HS-27A (cell line): ENCODE measurements around the gene ATP8A2.

Source experiments
- DNase-seq: peaks from one replicate; pipeline ENCODE4 v3.0.0-alpha.2; 2012; ENCODE audit warnings: low read depth, missing footprints

ATP8A2 gene

DNA sequence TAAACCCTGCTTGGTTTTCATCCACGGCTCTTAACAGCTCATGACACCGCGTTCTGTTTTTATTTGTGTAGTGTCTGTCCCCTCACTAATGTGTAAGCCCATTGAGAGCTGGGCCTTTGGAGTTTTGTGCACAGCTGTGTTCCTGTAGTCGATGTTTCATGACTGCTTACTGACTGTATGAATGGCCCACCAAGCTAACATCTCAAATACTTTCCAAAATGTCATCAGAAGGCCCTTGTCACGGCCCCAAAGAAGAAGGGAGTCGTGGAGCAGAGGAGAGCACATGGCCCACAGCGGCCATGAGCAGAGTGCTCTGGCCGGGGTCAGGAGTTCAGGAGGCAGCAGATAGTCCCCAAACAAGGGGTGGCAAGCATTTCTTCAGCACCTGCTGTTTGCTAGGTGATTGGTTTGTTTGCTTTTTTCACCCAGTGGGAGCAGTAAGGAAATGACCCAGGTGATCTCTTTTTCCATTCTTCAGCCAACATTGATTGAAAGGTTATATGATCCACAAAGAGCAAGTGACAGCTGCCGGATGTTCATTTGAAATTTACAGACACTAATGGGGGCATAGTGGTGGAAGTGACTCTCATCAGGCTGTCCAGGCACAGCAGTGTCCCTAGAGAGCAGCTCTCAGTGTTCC lies 315.2 kb downstream of the ATP8A2 start:
- DNase-seq, result no peak

DNA sequence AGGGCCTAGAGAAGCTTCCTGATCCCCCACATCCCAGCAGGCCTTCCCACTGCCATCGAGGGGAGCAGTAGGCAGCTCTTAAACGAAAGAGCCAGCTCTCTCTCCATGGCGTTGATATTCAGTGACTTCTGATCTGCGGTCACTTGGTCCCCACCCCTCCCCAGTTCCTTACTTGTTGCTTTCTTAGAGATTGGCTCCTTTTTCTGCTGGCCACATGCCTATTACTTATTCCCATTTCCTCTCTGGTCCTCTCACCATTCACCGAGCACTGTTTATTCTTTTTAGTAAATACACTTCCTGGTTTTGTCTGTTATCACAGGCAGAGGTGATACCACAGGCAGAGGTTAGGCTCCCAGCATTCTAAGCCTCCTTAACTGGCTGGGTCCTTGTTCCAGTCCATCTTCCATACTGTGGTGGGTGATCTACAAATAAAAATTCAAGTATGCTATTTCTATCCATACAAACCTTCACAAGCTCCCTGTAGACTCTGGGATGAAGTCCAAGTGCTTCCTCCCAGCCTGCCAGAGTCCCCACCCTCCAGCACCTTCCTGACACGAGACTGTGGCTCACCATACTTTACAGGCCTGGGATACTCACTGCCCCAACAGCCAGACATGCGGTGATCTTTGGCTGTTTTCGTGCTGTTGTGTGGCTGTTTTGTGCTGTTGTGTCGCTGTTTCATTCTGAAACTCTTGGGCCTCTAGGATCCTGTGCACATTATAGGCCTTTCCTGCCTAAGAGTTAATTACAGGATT lies 315.9 kb downstream of the ATP8A2 start:
- no peak for DNase-seq

DNA sequence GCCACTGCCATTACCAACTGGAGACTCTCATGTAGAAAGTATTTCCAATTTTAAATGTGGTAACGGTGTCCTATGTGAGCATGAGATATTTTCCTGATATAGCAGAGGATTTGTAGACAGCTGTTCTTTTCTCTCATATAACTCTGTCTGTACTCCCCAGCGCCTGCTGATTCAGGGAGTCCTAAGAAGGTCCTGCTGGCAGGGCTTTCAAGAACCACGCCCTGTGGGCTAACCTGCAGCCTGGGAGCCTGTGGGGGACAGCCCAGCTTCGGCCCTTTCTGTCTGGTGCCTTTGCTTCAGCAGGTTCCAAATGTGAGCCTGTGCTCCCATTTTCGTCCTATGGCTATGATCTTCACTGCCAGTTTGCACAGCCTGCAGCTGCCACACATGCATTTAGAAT lies 316.8 kb downstream of the ATP8A2 start:
- no peak for DNase-seq

DNA sequence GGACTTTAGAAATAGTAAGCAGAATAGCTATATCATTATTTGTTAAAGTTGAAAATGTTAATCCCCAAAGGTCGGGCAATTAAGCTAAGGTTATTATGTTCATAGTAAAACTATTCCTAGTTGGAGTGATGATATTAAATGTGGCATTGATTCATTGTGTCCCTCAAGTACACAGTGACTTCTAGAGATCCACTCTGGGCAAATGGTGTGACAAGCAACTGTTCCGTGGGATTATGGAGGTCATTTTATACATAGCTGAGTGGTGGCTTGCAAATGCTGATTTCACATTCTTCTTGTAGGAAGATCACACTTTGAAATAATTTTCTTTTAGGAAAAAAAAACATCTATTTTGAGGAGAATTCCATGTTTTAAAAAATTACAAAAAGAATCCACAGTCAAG lies 317.8 kb downstream of the ATP8A2 start:
- no peak for DNase-seq

DNA sequence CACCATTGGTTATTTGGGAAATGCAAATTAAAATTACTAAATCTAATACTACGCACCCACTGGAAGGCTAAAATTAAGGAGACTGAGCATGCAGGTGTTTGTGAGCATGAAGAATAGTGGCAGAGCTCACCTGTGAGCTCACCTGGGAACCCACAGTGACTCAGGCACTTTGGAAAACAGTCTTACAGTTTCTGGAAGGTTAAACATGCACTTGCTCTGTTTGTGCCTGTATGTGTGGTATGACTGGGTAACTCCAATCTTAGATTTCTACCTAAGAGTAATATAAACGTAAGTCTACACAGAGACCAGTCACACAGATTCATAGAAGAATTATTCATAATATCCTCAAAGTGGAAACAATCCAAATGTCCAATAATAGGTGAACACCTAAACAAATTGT lies 318.8 kb downstream of the ATP8A2 start:
- DNase-seq, result no peak

DNA sequence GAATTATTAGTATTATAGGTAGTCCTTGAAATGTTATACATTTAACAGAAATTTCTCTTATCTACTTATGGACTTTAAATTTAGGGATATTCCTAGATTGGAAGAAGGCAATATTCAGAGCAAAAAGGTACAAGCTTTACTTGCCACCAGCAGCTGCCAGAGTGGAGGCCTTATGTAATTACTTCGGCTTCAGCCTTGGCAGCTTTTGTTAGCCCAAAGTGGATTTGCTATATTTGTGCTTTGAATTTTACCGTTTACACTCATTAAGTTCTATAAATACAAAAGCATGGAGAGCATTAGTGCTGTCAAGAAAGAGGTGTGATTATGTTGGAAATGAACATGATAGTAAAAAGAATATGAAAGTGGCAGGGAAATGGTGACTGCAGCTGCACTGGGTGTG lies 319.9 kb downstream of the ATP8A2 start:
- no peak for DNase-seq

DNA sequence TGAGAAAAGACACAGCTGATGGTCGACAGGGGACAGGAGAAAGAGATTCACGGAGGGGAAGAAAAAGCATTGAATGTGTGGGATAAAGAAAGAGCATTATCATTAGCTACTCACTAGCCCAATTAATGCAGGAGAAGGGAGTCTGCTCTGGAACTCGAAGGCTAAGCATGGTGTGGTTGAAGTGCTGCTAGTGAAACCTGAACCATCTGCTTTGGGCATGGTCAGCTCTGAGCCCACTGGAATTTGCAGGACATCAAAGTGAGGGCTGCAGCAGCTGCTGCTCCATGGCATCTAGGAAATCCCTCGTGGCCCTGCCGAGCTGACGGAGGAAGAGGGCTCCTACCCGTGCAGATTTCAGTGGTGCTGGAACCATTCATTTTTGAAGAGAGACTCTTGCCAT lies 320.3 kb downstream of the ATP8A2 start:
- DNase-seq, result no peak

DNA sequence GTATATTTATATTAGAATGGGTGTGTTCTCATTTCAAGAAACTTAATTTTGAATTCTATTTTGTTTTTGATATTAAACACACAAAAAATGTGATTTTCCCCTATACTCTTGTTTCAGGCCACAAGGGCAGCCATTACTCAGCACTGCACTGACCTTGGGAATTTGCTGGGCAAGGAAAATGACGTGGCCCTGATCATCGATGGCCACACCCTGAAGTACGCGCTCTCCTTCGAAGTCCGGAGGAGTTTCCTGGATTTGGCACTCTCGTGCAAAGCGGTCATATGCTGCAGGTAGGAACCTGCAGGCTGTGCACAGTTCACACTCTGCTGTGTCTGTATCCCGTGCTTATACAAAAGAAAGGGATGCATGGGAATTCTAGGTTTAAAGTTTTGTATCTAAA lies 327.3 kb downstream of the ATP8A2 start:
- DNase-seq, result no peak

DNA sequence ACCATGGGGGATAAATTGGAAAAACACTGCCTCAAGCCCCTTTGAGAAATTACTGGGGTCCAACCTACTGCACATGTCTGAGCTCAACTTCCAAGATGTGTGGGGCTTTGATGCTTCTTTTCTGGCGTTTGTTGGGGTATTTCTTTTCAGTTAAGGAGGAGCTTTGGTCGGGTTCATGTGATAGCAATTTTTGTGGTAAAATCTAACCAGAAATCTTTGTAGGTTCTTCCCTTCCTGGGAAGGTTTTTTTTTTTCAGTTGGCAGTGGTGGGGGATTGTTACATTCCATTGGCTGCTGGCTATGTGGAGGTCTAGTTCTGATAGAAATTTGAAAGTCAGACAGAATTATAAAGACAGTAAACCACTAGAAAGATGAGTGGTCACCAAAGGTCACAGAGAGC lies 327.8 kb downstream of the ATP8A2 start:
- DNase-seq, result no peak

DNA sequence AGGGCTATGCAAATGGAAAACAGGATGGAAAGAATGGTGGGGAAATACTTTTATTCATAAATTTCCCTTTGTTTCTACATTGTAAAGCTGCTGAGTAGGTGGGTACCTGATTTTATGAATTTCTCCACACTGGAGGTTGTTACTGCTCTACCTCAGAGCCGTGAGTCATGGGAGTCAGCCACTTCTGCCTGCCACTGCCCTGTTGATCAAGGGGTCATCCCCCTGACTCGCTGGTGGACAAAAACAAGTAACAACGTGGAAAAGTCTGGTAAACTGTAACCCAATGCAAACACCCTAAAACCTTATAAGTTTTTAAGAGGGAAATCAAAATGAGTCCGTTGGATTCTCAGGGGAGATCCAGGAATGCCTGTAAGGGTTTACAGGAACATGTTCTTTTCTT lies 329.5 kb downstream of the ATP8A2 start:
- DNase-seq, result no peak

DNA sequence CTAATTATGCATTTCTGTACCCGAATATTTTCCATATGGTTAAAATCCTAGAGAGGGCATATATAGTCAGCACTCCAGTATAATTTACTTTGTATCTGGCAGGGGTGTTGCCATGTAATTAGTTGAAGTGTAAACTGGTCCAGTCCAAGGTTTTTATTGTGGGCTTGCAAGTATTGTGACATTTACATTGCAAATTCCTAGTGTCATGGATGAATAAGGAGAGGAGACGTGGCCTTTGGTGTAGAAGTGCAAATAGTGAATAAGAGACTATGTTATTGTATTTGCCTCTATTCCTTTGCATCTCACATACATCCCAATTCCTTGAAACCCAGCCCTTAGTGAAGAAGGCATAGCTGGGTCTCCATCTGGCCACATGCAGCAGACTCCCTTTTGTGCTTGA lies 330.6 kb downstream of the ATP8A2 start:
- no peak for DNase-seq

DNA sequence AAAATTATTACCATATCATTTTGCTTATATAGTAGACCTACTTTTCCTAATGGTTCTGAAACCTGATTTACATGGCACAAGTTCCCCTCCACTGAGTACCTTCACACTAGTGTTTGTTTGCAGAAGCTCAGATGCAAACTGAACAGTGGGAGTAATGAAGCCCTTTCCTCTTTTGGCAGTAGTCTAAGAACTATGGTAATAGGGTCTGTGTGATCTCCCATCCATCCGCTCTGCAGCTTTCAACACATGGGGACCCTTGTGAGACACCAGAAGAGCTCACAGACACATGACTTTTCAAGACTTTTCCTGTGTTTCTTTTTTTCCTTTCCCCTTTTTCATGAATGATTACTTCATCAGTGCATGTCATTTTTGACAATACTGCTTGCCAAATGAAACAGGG lies 336.0 kb downstream of the ATP8A2 start:
- DNase-seq, result no peak

DNA sequence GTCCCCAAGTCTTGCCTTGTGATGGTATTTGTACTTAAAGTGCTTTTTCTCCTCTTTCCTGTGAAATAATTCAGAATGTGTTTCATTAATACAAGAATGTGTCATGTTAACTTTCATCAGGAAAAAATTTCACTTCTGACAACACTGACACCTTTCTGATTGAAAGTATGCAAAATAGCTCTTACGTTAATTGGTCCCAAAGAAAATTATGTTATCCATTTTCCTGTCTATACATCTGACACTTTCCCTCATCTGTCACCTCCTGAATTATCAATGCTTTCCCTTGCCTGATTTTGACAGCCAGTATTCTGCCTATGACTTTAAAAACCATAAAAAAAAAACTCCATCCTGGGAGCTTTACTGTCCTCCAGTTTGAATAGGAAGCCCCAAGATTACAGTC lies 336.5 kb downstream of the ATP8A2 start:
- no peak for DNase-seq

DNA sequence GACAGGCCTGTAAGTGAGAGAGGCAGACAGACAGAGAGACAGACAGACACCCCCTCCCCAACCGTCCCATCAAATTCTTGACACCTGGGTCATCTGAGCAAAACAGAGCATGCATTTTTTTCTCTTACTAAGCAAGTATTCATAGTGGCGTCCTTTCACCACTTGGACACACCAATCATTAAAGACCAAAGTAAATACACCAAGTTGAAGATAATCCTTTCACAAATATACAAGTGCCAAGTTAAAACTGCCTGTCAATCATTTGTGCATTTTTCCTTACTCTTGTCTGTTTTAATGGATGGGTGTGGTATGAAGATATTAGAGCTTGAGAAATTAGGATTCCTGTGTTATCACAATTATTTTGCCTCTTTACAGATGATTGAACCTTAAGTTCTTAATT lies 337.3 kb downstream of the ATP8A2 start:
- DNase-seq, result no peak

DNA sequence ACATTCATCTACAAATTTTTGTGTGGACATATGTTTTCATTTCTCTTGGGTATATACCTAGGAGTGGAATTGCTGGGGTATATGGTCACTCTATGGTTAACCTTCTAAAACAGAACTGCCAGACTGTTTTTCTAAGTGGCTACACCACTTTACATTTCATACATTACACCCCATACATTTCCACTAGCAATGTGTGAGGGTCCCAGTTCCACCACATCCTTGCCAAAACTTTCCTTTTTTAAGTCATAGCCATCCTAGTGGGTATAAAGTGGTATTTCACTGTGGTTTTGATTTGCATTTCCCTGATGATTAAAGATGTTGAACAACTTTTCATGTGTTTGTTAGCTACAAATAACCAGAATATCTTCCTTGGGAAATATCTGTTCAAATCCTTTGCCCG lies 344.0 kb downstream of the ATP8A2 start:
- no peak for DNase-seq

DNA sequence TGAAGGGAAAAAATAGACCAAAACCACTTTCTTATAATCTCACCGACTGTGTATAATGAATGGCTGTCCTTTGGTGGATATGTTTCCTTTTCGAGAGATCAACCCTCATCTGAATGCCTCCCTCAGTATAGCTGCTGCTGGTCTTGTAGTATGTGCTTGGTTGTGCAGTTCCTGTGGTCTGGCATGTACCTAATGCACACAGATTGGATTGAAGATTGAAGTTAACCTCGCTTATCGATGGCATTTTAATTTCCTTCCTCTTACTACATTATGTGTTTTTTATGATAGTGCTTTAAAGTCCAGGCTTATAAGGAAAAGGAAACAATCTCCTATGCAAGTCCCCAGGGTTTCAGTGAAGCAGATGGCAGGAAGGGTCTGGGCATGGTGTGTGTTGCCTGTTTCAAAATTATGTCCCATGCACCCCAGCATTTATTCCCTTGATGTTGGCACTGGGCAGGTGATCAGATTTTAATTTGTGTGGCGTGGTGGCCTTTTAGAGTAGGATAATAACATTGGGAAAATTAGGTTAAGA lies 346.0 kb downstream of the ATP8A2 start:
- no peak for DNase-seq

DNA sequence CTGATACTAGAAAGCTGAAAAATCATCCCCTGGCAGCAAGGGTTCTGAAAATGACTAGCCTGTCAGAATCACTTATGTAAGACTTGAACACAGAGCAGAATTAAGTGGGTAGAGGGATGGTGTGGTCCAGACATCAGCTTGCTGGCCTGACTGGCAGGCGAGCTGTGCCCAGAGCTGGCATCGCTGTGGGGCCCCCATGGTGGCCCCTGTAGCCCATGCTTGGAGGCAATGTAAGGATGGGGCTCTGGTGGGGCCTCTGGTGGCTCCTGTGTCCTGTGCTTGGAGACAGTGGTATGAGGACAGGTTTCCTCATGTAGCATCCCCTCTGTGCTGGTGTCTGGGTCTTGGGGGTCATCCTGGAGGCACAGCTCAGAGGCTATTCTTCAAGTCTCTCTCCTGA lies 347.9 kb downstream of the ATP8A2 start:
- no peak for DNase-seq

DNA sequence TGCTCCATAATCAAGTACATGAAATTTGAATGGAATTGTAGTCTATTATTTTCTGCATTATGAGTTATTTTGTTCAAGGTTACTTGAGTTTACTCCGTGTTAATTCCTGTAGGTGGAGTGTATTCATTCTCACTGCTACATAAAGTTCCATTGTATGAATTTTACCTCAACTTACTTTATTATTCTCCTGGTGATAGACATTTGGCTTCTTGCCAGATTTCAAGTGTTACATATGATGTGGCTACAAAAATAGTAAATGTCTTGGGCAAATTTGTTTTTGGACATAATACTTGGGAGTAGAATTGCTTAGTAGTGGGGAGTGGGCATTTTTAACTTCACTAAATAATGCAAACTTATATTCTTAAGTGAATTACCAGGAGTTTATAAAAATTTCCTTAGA lies 351.1 kb downstream of the ATP8A2 start:
- DNase-seq, result no peak

DNA sequence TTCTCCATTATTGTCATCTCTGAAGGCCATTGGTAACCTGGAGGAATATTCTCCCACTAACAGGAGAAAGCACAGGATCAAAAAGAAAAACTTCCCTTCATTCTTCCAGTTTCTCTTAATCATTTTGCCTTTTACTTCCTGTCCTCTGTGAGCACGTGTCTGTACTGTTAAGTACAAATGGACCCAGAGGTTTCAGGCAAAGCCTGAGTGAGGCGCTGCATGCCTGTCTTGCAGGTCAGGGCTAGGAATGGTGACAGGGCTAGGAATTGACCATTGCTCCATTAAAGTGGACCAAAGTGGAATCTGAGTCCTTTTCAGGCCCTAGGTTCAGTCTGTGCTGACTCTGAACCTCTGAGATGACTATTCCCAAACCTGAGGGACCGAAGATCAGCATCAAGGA lies 353.3 kb downstream of the ATP8A2 start:
- DNase-seq, result no peak

DNA sequence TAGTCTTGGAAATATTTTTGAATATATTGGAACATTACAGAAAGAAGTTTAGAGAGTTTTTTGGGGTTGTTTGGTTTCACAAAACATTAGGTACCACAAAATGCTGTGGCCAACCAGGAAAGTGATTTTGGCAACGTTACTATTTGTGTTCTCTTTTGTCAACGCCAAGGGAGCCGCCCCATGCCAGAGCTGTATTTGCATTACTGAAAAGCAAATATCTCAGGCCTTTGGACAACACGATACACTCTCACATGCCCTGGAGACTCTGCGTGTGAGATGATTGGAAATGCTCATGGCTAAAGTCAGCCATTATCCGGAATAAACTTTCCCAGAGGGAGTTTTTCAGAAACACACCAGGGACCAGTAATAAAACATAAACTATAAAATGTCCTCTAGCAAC lies 355.5 kb downstream of the ATP8A2 start:
- DNase-seq, result no peak

DNA sequence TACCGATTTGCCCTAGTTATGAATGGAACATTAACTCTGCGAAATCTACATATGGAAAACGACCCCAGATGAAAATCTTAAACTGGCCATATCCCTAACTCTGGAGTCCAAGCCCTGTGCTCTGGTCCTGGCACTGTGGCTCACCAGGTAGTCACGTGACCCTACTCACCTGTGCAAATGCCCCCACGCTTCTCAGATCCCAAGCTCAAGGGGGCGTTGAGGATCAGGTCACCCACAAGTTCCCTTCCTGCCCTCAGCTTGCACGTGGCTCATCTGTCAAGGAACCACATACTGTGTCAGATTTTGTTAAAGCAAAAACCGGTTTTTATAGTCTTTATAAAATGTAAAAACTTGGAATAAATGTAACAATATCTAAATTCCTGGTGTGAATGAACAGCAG lies 356.0 kb downstream of the ATP8A2 start:
- DNase-seq, result no peak

DNA sequence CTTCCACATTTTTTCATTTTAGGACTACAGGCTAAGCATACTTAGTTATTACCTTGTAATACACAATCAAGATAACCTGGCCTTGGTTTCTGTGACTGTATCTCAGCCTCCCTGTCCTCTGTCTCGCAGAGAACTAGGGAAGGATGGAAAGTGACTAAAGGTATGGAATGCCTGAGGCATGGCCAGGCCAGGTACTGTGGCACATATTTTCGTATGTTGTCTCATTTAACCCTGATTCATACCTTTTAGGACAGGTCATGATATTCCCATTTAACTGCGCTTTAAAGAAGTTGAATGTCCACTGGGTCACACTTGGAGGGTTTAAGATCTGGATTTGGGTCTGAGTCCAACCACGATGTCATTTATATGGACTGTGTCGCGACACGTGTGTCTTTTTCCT lies 357.4 kb downstream of the ATP8A2 start:
- DNase-seq, result no peak

DNA sequence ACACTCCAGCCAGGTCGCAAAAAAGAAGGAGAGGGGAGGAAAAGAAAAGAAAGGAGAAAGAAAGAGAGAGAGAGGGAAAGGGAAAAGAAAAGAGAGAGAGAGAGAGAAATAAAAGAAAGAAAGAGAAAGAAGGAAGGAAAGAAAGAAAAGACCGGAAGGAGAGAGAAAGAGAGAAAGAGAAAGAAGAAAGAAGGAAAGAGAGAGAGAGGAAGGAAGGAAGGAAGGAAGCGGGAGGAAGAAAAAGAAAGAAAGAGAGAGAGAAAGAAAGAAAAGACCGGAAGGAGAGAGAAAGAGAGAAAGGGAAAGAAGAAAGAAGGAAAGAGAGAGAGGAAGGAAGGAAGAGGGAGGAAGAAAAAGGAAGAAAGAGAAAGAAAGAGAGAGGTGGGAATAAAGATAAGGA lies 359.3 kb downstream of the ATP8A2 start:
- DNase-seq, result no peak

DNA sequence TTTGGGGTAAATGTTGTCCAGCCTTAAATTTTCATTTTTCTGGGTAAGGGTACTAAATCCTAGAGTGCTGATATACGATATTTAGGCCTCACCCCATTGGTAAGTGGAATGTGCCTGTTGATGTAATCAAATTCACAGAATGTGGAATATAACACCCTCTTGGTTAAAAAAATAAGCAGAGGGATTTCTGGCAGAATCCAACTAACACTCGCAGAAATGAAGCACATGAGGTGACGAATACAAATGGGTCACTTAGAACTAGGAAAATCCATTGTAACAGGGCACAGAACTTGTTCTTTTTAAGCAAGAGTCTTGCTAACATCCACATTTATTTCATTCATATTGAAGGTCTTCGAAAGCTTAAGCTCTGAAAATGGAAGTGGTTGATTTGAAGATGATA lies 359.8 kb downstream of the ATP8A2 start:
- no peak for DNase-seq
